Keratinocyte (primary cell): ENCODE results near the gene SLC1A1. TPM values are rescaled to one million over a fixed set of nuclear protein-coding genes. Genes with fewer than 3 reads are reported as not detected.
"Not testable (repeated sequence)": the region's sequence is repeated elsewhere in the genome, so short reads cannot be mapped to it uniquely, and the experiment has no call there.

Source experiments
- DNase-seq: peaks from one replicate; pipeline ENCODE4 v3.0.0-alpha.2; 2011; ENCODE audit warnings: low read depth, missing footprints, low spot score
- FAIRE-seq: peaks from 2 replicates; lab custom pipeline; 2011; peaks lifted over from hg19 to GRCh38; lab: Jason Lieb, UNC
- H2AFZ ChIP-seq: 2 replicates; pipeline ENCODE4 v1.6.0; 2012; ENCODE audit warnings: low read length, control low read depth, inconsistent platforms; ENCODE audit not compliant: control insufficient read depth
- H3K27ac ChIP-seq: 2 replicates; pipeline ENCODE4 v1.5.1; 2011; ENCODE audit warnings: low read length; ENCODE audit not compliant: control insufficient read depth, insufficient read depth
- H3K27me3 ChIP-seq: 3 replicates; pipeline ENCODE4 v1.6.0; 2011; ENCODE audit warnings: low read length; ENCODE audit not compliant: control insufficient read depth, insufficient read depth; ENCODE audit errors: extremely low read depth
- H3K36me3 ChIP-seq, 2 experiments: 2 replicates in 1 of 2; 3 replicates in 1 of 2; pipeline ENCODE4 v1.5.1; 2011; ENCODE audit warnings: low read length in 2 of 2, mild to moderate bottlenecking in 1 of 2; ENCODE audit not compliant: control insufficient read depth in 2 of 2, insufficient read depth in 2 of 2; ENCODE audit errors: extremely low read depth in 1 of 2
- H3K4me1 ChIP-seq: 3 replicates; pipeline ENCODE4 v1.5.1; 2011; ENCODE audit warnings: low read length; ENCODE audit not compliant: control insufficient read depth, insufficient read depth; ENCODE audit errors: extremely low read depth
- H3K4me2 ChIP-seq: 3 replicates; pipeline ENCODE4 v1.6.0; 2011; ENCODE audit warnings: low read depth, low read length; ENCODE audit not compliant: control insufficient read depth, insufficient read depth; ENCODE audit errors: extremely low read depth
- H3K4me3 ChIP-seq, 3 experiments: fragments of 200-600 bp in 1 of 3; sonication (generic) in 1 of 3; 2 replicates in 2 of 3; 3 replicates in 1 of 3; pipeline ENCODE4 v1.5.1; 2011 to 2016; ENCODE audit warnings: low read length in 3 of 3, mild to moderate bottlenecking in 3 of 3, control low read depth in 2 of 3, inconsistent platforms in 1 of 3, low read depth in 1 of 3, mixed read lengths in 1 of 3, mixed run types in 1 of 3, moderate library complexity in 1 of 3; ENCODE audit not compliant: control insufficient read depth in 2 of 3, insufficient read depth in 2 of 3; ENCODE audit errors: extremely low read depth in 1 of 3
- H3K79me2 ChIP-seq: 2 replicates; pipeline ENCODE4 v1.6.0; 2012; ENCODE audit warnings: low read length; ENCODE audit not compliant: control insufficient read depth, insufficient read depth
- H3K9ac ChIP-seq: 3 replicates; pipeline ENCODE4 v1.6.0; 2011; ENCODE audit warnings: low read length; ENCODE audit not compliant: control insufficient read depth, insufficient read depth; ENCODE audit errors: extremely low read depth
- H3K9me1 ChIP-seq: 3 replicates; pipeline ENCODE4 v1.6.0; 2011; ENCODE audit warnings: low read length; ENCODE audit not compliant: control insufficient read depth, insufficient read depth; ENCODE audit errors: extremely low read depth
- H3K9me3 ChIP-seq: 2 replicates; pipeline ENCODE4 v1.5.1; 2012; ENCODE audit warnings: low read depth, low read length; ENCODE audit not compliant: control insufficient read depth
- H4K20me1 ChIP-seq: 3 replicates; pipeline ENCODE4 v1.6.0; 2011; ENCODE audit warnings: low read length; ENCODE audit not compliant: control insufficient read depth, insufficient read depth; ENCODE audit errors: extremely low read depth
- CTCF ChIP-seq, 3 experiments: IDR thresholded peaks in 1 of 3; conservative IDR thresholded peaks in 1 of 3; optimal IDR thresholded peaks in 1 of 3; 2 replicates in 2 of 3; 3 replicates in 1 of 3; pipeline versions ENCODE3 to v1.5.1; 2011; ENCODE audit warnings: low read length in 3 of 3, mild to moderate bottlenecking in 3 of 3, moderate library complexity in 2 of 3, control low read depth in 1 of 3, inconsistent platforms in 1 of 3; ENCODE audit not compliant: insufficient read depth in 2 of 3; ENCODE audit errors: extremely low read depth in 1 of 3
- EZH2 ChIP-seq: IDR thresholded peaks from one replicate; pipeline ENCODE4 v1.6.1; 2012; ENCODE audit warnings: inconsistent platforms, mild to moderate bottlenecking, low read length, moderate library complexity
- dilution Hi-C: fragments of 300-500 bp; cut with MboI; formaldehyde crosslinking; loops from one replicate; pipeline ENCODE4 v1.7.0; 2020; ENCODE audit warnings: low sequenced_read_pairs; ENCODE audit not compliant: extremely low pct_ligation_motif_present
- polyA plus RNA-seq, 5 experiments: library from polyadenylated mRNA; depleted of rRNA in 3 of 5; stranded (reverse) in 3 of 5; stranded (forward) in 1 of 5; unstranded in 1 of 5; fragments of >200 nt; gene quantifications; 1 replicate in 1 of 5; 2 replicates in 3 of 5; 3 replicates in 1 of 5; pipeline versions ENCODE4 v1.2.1 to v1.2.3, GENCODE V29; 2011 to 2012; ENCODE audit warnings: missing spikeins in 2 of 5, low read depth in 1 of 5, low replicate concordance in 1 of 5

Gene SLC1A1
- polyA plus RNA-seq, 1 donor (not counting 4 experiments of a cell fraction or from before 2014, with no cell fraction given): 0.20 TPM

GRCh38 chr9:4520055-4520454 is 29.8 kb downstream of the SLC1A1 start:
- DNase-seq (no peak), FAIRE-seq (no peak)
- no peaks in the 10 kb centered on the region for H3K27me3 ChIP-seq
- no peak overlapping the region for H3K27ac ChIP-seq
- no peaks in the 10 kb centered on the region for H4K20me1 ChIP-seq
- no peaks in the 10 kb centered on the region for H3K9me1 ChIP-seq
- no peak overlapping the region for H3K4me3 ChIP-seq
- H3K9ac ChIP-seq: no peak overlapping the region
- no peak overlapping the region for H2AFZ ChIP-seq
- TF ChIP-seq CTCF (optimal IDR thresholded peaks at IDR 0.05 in 1 of 3, IDR thresholded peaks at IDR 0.05 in 1 of 3, conservative IDR thresholded peaks at IDR 0.05 in 1 of 3; ENCODE audit: extremely low read depth in 1 of 3, insufficient read depth in 2 of 3, low read length in 3 of 3) (no peak), EZH2 (no peak)
- H3K79me2 ChIP-seq: no peaks in the 10 kb centered on the region
- no peaks in the 10 kb centered on the region for H3K4me1 ChIP-seq
- H3K4me2 ChIP-seq: no peak overlapping the region
- no peaks in the 10 kb centered on the region for H3K36me3 ChIP-seq
- no peaks in the 10 kb centered on the region for H3K9me3 ChIP-seq
- dilution Hi-C loops: no loop called here

- Histone ChIP-seq H3K4me1 (no peaks in the 10 kb centered on the region), H3K9ac (no peak overlapping the region), H3K27me3 (no peaks in the 10 kb centered on the region), H3K9me3 (no peaks in the 10 kb centered on the region), H3K4me2 (no peak overlapping the region), H2AFZ (no peak overlapping the region), H3K4me3 (no peak overlapping the region), H4K20me1 (no peaks in the 10 kb centered on the region), H3K27ac (no peak overlapping the region), H3K79me2 (no peaks in the 10 kb centered on the region), H3K36me3 (no peaks in the 10 kb centered on the region), H3K9me1 (no peaks in the 10 kb centered on the region)
- DNase-seq: no peak
- FAIRE-seq: no peak
- TF ChIP-seq EZH2: no peak
- no peak for TF ChIP-seq CTCF (optimal IDR thresholded peaks at IDR 0.05 in 1 of 3, IDR thresholded peaks at IDR 0.05 in 1 of 3, conservative IDR thresholded peaks at IDR 0.05 in 1 of 3; ENCODE audit: extremely low read depth in 1 of 3, insufficient read depth in 2 of 3, low read length in 3 of 3)
- dilution Hi-C loops: no loop called here
Observed at GRCh38 chr9:4530375-4530774, 40.1 kb downstream of the SLC1A1 start.

GRCh38 chr9:4530831-4531230 is 40.6 kb downstream of the SLC1A1 start:
- H3K4me3 ChIP-seq, H3K9me1 ChIP-seq, H3K79me2 ChIP-seq, H3K27me3 ChIP-seq, H3K4me2 ChIP-seq, H3K36me3 ChIP-seq, H3K9ac ChIP-seq, DNase-seq, H2AFZ ChIP-seq, H3K4me1 ChIP-seq, dilution Hi-C loops, FAIRE-seq, H3K9me3 ChIP-seq, H4K20me1 ChIP-seq, H3K27ac ChIP-seq: not testable (repeated sequence)

- H2AFZ ChIP-seq, FAIRE-seq, H3K4me3 ChIP-seq, H3K27ac ChIP-seq, dilution Hi-C loops, H3K27me3 ChIP-seq, H4K20me1 ChIP-seq, H3K4me2 ChIP-seq, H3K9ac ChIP-seq, H3K9me1 ChIP-seq, H3K9me3 ChIP-seq, DNase-seq, H3K36me3 ChIP-seq, H3K4me1 ChIP-seq, H3K79me2 ChIP-seq: not testable (repeated sequence)
Observed at GRCh38 chr9:4531355-4531754, 41.1 kb downstream of the SLC1A1 start.
